ENCODE data around the gene EIF3K. TPM values are rescaled to one million over a fixed set of nuclear protein-coding genes. Genes with fewer than 3 reads are reported as not detected.
A peak's percentile ranks its signal among the peaks of the same experiment; 100 is the strongest.

The EIF3K gene
- polyA plus RNA-seq, 10 donors: 343 to 391 (median 353) TPM

DNA sequence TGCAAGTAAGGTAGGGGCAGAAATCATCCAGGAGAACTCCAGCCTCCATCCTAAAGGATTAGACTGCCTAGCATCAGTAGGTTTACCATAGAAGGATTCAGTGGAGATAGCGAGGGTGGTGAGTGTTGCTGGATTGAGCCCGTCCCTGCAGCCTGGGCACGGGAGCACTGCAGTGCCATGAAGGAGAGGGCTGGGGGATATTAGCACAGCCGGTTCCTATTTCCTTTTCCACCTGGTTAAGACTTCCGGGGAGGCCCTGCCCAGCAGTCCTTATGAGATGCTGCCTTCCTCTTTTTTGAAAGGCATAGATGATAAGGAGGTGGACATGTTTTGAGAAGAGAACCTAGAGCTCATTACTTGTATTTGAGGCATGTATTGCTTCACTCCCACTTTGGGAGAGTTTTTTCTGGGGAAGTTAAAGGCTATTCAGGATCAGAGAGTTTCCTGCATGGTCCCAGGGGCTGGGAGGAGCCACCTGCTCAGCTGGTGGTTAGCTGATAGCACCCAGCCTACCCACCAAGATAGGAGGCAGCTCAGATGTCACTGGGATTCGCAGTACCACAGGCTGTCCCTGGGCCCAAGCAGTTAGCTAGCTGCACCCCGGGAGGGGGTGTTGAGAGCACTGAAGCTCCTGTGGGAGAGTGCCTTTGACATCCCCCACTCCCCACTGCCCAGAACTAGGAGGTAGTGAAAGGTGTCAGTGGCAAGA, 45.7 kb downstream of the EIF3K start:
- no peak for DNase-seq

DNA sequence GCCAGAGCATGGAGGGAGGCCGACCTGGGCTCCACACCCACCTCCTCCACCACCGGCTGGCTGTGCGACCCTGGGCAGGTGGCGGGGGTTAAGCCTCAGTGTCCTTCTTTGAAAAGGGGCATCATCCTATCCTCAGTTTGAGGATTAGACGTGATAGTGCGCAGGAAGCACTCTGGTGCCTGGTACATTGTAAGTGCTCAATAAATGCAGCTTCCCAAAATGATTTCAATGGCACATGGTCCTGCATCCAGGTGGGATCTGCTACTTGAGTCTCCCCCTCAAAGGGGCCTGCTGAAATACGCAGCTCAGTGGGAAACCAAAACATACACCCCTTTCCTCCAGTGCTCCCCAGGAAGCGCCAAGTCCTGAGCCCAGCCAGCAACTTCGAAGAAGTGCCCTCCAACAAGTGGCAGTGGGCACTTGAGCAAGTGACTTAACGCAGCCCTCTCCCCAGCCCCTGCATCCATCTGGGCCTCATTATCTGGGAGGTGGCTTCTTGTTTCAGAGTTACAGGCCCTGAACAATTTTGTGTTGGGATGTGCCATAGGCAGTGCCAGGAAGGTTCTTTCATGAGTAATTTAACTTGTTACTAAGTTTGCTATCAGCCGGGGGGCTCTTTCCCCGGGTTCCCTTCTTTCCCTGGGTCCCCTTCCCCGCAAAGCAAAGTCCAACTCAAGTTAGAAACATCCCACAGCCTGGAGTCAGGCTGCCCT, 46.4 kb downstream of the EIF3K start:
- DNase-seq: no peak

DNA sequence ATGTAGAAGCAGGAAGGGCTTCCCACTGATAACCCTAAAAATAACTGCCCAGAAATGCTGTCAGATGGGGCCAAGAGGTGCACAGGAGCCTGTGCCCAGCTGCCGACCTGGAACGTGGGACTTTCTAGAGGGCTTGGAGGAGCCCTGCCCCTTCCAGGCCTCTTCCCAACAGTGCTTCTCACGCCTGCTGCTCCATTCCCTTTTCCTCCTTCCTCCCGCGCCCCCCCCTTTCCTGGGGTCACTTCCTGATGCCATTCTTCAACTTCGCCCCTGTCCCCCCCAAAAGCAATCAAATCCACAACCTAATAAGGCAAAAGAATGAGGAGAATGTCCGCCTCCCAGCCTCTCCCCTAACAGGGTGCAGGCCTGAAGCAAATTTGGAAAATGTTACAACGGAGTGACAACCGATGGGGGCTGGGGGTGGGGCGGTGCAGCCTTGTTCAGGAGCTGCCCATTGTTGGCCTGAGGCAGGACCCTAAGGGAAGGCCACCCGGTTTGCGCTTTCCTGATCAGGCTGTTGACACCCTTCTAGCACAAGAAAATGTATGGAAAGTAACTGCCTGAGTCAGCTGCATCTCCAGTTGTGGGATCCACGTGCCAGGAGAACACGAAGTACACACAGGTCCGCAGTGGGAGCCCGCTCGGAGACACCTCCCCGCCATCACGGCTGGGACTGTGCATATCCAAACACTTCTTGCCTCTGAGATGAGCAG, 47.1 kb downstream of the EIF3K start:
- peak in 2 of 3 donors; percentile 72 to 86 for DNase-seq

DNA sequence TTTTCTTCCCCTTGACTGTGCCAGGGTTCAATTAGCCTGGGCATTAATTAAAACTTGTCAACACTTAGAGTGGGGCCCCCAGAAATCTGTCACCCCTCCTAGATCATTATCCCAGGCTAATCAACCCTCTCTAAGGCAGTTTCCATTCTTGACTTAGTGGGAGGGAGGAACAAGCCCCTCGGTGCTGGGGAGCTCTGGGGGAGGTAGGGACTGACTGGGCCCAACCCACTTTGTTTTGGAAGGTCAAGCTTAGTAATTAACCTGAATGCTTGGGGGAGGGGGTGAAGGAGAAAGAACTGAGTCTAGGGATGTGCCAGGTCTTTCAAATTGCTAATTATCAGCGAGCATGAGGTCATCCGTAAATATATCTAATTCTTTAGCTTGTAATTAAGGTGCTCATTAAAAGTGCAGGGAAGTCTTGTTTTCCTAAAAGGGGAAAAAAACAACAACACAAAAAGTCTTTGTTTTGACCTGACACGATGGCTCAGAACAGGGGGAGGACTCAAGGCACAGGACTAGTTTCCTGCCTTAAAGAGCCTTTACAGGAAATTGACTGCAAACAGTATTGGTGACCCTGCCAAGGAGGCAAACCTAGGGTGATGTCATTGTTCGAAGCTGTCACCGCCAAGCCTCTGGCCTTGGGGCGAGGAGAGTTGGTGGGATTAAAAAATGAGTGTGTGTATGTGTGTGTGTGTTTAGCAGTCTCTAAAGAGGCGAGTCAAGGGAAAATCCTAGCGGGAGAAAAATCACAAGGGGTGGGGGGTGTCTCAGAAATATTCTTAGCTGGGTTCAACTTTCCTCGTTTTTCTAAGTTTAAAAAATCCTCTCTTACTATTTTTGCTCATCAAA, 47.9 kb downstream of the EIF3K start:
- peak; percentile 69 to 87 (median 85) for DNase-seq

DNA sequence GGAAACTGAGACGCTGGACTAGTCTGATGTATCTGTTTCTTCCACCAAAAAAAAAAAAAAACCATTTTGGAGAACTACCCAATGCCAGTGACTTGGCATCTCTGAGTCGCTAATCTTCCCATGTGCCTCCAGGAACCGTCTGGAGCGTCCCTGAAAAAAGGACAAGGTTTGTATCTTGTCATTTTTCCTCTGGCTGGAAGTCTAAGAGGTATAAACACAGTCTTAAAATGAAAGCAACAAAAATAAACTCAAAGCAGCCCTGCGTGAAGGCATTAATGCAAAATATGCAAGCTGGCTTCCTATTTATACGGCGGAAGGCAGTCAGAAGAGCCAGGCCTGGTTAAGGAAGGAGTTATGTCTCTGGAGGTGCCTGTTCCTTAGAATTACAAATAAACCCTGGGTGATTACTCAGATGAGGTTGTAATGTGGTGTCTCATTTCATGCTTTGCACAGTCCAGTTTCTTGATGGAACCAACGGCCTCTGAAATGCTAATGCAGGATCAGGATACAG, 48.7 kb downstream of the EIF3K start:
- DNase-seq: peak in 1 of 3 donors; percentile 45

DNA sequence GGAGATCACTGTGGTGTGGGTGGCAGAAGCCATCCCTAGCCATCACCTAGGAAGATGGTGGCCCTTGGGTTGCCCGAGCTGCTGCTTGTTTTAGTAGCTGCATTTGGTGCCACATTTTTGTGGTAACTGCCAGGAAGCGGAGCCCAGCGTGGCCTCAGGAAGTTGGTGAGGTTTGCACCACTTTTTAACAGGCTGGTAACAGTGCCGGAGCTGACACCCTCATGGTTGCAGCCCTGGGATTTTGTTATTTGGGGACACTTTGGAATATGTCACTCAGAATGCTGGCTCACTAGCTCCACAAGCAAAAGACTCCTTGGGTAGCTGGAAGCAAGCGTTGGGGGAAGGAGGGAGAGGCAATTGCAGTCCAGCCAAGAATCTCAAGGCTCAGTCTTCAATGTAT, 50.6 kb downstream of the EIF3K start:
- DNase-seq: no peak

DNA sequence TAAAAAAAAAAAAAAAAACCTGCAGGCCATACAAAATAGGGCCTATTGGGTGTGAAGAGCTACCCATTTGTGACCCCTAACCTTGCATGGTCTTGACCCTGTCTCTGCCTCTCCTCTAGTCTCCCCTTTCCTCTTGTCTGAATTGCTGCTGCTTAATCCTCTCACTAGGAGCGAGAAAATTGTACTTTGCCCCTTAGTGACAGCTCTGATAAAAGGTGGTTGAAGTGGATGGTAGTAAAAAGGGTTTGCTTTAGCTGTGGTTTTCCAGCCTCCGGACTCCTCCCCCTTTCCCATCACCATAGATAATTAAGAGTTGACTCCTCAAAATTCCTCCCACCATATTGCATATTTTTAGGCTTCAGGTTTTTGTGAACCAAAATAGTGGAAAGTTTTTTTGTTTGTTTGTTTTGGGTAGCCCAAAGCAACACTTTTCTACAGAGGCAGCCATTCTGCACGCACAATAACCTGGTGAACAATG, 52.0 kb downstream of the EIF3K start:
- DNase-seq: no peak

DNA sequence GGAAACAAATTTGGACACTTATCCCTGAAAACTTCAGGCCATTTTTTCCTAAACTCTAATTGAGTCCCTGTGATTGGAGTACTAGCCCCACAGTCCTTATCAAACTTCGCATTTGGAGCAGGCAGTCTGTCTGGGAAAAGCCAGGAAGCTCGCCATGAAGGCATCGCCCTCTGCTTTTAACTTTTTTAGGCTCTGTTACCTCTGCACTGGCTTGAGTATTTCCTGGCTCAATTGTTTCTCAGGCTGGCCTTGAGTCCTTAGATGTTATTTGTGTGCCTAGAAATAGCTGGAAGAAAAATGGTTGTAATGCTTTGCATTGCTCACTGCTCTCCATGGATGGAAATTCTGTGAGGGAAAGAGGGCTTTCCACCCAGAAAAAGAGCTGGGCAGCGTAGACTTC, 52.7 kb downstream of the EIF3K start:
- no peak for DNase-seq

DNA sequence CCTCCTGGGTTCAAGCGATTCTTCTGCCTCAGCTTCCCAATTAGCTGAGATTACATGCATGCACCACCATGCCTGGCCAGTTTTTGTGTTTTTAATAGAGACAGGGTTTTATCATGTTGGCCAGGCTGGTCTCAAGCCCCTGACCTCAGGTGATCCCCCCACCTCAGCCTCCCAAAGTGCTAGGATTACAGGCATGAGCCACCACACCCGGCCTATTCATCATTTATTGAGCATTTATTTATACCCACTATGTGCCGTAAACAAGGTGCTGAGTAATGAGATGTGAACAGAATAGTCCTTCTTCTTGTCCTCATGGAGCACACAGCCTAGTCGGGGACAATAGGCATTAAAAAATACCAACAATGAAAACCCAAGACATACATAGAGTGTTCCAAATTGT, 54.0 kb downstream of the EIF3K start:
- no peak for DNase-seq

DNA sequence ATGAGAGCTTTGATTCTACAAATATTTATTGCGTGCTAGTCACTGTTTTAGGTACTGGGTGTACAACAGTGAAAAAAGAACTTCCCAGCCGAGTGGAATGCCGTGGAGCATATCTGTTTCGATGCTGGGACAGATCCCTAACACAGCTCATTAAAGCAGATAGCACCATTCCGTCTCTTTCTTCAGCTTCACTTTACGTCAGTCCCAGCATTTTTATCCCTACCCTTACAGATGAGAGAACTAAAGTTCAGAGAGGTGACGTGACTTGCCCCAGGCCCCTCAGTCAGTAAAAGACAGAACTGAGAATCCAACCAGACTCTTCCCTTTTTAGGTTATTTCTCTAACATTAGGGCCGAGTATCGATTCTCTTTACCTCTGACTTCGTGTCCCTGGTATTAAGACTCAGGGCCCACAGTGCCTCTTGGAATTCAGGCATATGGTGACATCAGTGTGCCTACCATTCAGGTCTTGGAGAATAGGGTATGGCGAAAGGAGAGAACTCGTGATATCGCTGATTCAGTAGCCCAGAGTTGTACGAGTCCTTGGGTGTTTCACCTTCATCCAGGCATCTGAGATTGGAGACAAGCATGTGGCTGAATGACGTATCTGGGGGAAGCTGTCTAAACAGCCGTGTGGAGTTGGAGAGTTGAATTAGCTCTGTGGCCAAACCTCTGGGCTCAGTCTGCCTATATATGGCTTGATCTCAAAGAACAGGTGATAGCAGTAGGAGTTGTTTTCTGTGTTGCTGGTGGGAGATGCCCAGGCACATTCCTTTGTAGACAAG, 55.6 kb downstream of the EIF3K start:
- no peak for DNase-seq

DNA sequence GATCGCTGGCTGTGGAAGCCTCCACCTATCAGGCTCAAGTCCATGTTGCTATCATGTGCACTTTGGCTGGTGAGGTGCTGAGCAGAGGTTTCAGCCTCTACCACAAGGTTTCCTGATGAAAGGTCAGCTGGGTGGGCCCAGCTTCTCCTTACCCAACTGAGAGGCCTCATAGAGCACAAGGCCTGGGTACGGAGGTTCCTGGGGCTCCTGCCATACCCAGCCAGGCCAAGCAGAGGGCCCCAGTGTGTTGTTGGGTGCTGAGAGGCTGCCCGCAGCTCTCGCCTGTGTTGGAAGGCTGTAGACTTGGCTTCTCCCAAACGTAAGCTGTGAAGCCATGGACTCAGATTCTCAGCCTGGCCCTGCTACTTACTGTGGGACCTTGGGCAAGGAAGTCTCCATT, 56.6 kb downstream of the EIF3K start:
- DNase-seq: no peak

DNA sequence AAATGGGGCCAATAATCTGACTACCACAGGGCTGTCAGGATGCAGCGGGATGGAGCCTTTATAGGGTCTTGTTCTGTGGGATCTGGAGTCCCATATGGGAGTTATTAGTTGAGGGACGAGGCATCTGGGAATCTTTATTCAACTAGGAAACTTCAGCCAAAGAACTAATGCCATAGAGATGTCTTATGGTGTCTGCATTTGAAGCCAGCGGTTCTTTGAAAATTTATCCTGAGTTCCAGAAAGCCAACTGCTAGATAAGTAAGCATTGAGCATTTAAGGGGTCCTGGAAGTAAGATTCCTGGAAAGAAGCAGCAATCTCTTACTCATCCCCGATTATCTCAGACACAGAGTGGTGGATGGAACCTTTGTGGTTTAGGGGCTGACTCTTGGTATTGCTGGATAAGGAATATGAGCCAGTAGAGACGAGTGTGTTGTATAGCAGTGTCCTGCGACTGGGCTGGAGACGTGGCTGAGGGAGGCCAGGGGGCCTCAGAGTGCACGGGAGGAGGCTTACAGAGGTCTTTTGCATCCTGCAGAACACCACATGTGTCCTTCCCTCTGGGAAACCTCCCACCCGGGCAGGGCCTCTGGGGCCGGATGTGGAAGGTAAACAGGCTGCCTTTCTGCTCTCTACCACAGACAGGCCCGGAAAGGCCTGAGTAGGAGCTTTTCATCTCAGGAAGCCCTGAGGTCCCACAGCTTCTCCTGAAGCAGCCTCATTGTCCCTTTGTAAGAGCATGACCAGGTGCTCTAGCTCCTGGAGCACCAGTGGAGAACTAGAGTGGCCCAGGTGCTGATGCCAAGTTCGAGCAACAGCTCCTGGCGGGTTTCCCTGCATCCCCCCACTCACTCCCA, 57.3 kb downstream of the EIF3K start:
- peak in 2 of 3 donors; percentile 60 to 71 for DNase-seq

DNA sequence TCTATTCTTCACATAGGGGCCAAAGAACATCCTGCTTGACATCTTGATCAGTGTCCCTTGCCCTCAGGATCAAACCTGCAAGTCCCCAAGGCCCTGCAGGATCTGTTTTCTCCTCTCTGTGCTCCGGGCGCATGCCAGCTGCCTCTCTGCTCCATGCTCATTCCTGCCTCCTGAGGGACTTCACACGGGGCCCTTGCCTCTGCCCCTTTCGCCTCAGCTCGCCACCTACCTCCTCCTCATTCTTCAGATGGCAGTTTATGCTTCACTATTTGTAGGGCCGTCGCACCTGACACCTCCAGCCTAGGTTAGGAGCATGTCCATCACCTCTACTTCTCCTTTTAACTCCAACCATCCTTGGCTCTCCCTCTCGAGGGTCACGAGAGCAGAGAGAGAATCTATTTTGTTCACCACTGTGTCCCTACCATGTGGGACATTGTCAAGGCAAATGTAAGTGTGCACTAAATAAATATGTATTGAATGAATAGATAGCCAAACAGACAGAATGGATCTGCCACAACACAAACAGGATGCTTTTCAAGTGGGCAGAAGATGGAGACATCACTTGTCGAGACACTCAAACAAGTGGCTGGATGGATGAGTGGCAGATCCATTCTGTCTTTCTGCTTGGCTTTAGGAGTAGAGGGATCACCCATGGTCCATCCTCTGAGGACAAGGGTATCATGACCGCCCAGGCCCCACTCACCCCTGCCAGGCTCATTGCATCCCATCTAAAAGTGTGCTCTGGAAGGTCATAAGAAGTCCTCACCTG, 58.1 kb downstream of the EIF3K start:
- no peak for DNase-seq

DNA sequence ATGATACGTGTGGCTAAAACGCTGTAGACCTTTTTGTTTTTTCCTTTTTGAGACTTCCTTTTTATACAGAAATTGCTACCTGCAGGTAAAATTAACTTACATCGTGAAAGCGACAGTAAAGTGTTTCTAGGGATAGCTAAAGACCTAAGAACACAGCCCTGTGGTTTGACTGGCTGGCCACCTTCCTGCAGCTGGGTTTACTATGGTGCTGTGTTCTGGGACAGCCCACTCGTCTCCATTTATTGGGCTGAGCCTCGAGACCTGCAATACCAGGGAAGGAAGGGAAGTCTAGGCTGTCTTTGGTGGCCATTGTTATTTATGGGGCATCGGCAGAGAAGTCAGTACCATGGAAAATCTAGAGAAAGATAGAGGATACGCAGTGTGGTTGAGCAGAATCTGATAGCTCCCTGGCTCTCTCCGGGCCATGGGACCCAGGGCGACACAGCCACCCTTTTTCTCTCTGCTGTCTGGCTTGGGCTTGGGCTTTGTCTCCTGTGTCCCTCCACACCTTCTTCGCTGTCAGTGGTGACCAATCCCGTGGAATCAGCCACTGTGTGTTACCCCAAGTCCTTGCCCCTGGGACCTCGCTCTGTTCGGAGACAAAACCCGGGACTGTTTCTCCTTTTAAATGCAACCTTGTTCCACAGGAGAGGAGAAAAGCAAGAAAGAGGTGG, 59.4 kb downstream of the EIF3K start:
- no peak for DNase-seq

DNA sequence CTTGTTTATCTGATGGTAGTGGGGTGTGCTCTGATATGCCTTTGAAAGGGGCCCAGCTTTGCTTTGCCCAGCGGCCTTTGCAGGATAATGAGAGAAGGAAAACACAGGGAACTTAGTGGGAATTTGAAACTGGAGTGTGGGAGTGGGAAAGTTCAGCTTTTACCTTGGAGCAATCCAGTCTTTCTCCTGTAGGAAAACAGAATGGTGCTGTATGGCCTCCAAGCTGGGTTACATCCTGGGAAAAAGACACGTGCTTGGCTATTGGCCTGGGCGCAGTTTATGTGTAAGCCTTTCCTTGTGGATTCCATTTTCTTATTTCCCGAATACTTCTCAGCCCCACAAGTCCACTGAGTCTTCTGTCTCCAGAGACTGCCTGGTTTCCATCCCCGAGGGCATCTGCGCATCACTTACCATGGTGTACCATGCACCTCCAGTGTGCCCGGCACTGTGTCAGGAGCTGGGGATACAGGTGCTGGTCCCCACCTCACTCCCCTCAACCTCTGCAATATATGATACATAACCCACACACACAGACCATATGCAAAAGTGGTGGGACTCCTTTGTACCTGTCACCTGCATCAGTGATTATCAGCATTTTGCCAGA, 60.0 kb downstream of the EIF3K start:
- DNase-seq: no peak

DNA sequence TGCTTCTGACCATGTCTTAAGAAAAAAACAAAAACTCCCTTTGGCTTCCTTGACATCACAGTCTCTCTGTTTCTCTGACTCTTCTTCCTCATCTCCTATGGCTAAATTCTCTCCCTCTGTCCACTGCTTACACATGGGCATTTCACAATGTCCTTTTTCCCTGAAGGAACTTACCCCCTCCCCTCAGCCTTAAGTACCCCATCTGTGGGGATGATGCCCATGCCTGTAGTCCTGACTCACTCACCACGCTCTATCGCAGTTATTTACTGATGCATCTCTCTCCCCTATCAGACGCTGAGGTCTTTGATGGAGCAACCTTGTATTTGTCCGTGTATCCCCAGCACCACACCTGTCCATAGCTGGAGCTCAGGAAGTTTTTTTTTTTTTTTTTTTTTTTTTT, 60.9 kb downstream of the EIF3K start:
- DNase-seq: no peak

DNA sequence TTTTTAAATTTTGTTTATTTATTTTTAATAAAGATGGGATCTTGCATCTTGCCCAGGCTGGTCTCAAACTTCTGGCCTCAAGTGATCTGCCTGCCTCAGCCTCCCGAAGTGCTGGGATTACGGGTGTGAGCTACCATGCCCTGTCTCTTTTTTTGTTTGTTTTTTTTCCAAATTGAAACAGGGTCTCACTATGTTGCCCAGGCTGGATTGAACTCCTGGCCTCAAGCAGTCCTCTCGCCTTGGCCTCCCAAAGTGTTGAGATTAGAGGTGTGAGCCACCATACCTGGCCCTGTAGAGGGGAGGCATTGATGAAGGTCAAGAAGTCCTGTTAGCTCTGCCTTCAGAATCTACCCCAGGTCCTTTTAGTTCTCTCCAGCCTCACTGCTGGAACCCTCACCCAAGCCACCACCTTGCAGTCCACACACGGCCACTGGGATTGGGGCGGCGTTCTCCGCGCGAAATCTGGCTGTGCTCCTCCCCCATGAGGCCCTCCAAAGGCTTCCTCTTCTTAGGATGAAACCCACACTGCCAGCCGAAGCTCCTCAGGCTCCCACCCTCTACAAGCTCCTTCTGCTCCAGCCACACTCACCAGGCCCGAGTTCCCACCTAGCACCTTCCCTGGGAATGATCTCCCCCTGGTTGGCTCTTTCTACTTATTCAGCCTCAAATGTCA, 63.3 kb downstream of the EIF3K start:
- no peak for DNase-seq
